Measurements from ENCODE around the gene POLE2. TPM values are rescaled to one million over a fixed set of nuclear protein-coding genes. Genes with fewer than 3 reads are reported as not detected.

POLE2 gene
- total and polyA plus RNA-seq, 2 of the 13 experiments (the other 11 are each of a cell fraction or from before 2014, with no cell fraction given) = 16.6 to 37.0 TPM

- TF ChIP-seq SNAPC4 (CRISPR knock-in tag; IDR thresholded peaks at IDR 0.05) (no peak), NR2C2 (CRISPR knock-in tag; IDR thresholded peaks at IDR 0.05; ENCODE audit: borderline replicate concordance) (no peak), ZNF350 (CRISPR knock-in tag; IDR thresholded peaks at IDR 0.05; ENCODE audit: borderline replicate concordance, low read depth) (peak; percentile 48; the same call in 1 of the 2 replicates), HOXA3 (CRISPR knock-in tag; IDR thresholded peaks at IDR 0.05) (peak; percentile 91), ZNF367 (CRISPR knock-in tag; IDR thresholded peaks at IDR 0.05; ENCODE audit: borderline replicate concordance) (no peak), ZNF230 (CRISPR knock-in tag; IDR thresholded peaks at IDR 0.05) (no peak; the same call in 1 of the 2 replicates), ZNF337 (CRISPR knock-in tag; IDR thresholded peaks at IDR 0.05; ENCODE audit: borderline replicate concordance, low read depth) (no peak), ZNF382 (CRISPR knock-in tag; IDR thresholded peaks at IDR 0.05; ENCODE audit: borderline replicate concordance) (no peak), ZNF691 (CRISPR knock-in tag; IDR thresholded peaks at IDR 0.05; ENCODE audit: borderline replicate concordance, low read depth) (peak; percentile 85; the same call in 1 of the 2 replicates), MIXL1 (CRISPR knock-in tag; IDR thresholded peaks at IDR 0.05) (no peak), HOXA7 (CRISPR knock-in tag; IDR thresholded peaks at IDR 0.05) (no peak), TFDP1 (CRISPR knock-in tag; IDR thresholded peaks at IDR 0.05; ENCODE audit: borderline replicate concordance) (peak; percentile 53; the same call in 1 of the 2 replicates), ZMAT5 (CRISPR knock-in tag; IDR thresholded peaks at IDR 0.05; ENCODE audit: borderline replicate concordance, low read depth) (no peak), ZNF580 (CRISPR knock-in tag; IDR thresholded peaks at IDR 0.05; ENCODE audit: borderline replicate concordance, low read depth) (peak; percentile 50; the same call in 1 of the 2 replicates), ZNF720 (CRISPR knock-in tag; IDR thresholded peaks at IDR 0.05) (no peak), MAZ (IDR thresholded peaks at IDR 0.05; ENCODE audit: borderline replicate concordance, low read depth, low read length) (no peak; the same call in 1 of the 2 replicates), MAZ (CRISPR knock-in tag; IDR thresholded peaks at IDR 0.05; ENCODE audit: low read depth) (peak; percentile 88), MXD4 (CRISPR knock-in tag; IDR thresholded peaks at IDR 0.05) (peak; percentile 40; the same call in 1 of the 2 replicates), ZFP36L2 (CRISPR knock-in tag; IDR thresholded peaks at IDR 0.05) (no peak), PRMT3 (CRISPR knock-in tag; IDR thresholded peaks at IDR 0.05; ENCODE audit: borderline replicate concordance, low read depth) (no peak)
Measured at GRCh38 chr14:49692811-49693734, 5.1 kb upstream of the POLE2 start, which contains the start of gene KLHDC1 (continued).
